EH (cell line): Measurements from ENCODE around the gene TBC1D28.
A peak's percentile ranks its signal among the peaks of the same experiment; 100 is the strongest.
"Not testable (repeated sequence)": the region's sequence is repeated elsewhere in the genome, so short reads cannot be mapped to it uniquely, and the experiment has no call there.

Experiments used
- DNase-seq: peaks from one replicate; pipeline ENCODE4 v3.0.0-alpha.2; 2015; ENCODE audit warnings: low read depth

The TBC1D28 gene

DNA sequence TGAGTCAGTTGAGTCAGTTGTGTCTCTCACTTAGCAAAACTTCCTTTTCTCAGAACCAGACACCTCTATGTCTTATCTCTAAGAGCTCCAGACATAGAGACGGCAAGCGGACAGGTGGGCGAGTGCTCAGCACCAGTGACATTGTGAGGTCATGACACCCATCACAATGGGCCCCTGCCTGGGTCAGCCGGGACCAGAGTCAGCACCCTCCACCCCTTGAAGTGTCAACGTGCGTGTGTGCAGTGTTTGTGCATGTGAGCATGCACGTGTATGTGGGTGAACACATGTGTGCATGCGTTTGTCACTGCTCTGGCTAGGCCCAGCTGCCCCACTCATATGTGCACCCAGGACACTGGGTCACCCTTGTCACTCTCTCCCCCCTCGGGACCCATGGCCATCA, at the start of gene TBC1D28:
TSS of gene TBC1D28 (minus strand) at position 101 of the 400 bp plus-strand sequence. CDS start 3,039 bp downstream, outside the sequence.
- DNase-seq: not testable (repeated sequence)

DNA sequence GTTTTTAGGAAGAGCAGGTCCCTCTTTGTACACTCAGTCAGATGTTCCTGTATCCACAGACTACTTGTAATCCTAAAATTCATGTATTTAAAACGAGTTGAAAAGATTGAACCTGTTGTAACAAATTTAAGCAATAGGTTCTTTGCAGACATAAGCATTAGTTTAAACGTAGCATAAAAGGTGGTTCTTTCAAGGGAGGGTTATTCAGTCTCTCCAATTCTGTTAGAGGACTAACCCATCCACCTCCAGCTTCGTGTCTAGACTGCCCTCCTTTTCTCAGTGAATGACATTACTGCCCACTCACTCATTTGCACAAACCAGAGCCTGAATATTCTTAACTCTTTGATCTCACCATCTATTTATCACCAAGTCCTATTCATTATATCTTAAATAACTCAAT, 38.5 kb upstream of the TBC1D28 start:
- DNase-seq: not testable (repeated sequence)

DNA sequence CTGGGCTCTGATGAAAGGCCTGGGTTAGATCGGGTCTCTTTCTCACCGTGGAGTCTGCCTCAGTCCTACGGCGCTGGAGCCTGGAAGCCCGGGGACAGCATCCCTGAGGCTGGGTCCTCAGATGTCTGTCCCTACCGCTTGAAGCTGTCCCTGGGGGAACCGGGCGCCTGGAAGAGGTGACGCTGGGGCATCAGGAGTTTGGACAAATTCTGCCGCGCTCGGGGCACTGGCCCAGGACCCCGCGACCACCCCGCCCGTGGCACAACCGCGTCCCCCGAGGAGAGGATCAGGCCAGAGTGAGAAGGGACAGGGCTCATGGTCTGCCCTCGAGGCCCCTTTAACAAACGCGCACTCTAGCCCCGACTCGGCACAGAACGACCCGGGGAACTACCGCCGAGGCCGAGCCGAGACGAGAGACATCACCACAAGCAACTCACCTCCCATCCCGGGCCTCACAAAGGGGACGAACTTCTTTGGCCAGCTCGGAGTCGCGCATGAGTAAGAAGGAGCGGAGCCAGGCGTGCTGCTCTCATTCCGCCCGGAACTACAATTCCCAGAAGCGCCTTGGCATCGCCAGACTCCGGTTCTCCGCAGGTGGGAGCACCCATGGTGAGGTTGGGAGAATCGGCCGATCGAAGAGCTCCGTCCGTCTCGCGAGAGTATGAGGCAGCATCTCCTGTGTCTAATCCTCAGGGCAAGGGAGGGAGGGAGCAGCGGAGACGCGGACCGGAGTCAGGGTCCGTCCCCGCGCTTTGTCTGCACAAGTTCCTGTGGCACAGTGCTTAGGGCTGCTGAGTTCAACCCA, 37.8 kb upstream of the TBC1D28 start, which contains the start of gene FOXO3B:
TSS of gene FOXO3B (minus strand) at position 548 of the 805 bp plus-strand sequence. CDS start 663 bp downstream, outside the sequence.
- DNase-seq: peak; percentile 95

DNA sequence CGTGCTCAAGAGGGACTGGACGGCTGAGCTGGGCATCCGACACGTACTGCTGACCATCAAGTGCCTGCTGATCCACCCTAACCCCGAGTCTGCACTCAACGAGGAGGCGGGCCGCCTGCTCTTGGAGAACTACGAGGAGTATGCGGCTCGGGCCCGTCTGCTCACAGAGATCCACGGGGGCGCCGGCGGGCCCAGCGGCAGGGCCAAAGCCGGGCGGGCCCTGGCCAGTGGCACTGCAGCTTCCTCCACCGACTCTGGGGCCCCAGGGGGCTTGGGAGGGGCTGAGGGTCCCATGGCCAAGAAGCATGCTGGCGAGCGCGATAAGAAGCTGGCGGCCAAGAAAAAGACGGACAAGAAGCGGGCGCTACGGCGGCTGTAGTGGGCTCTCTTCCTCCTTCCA, 33.2 kb upstream of the TBC1D28 start:
- not testable (repeated sequence) for DNase-seq

DNA sequence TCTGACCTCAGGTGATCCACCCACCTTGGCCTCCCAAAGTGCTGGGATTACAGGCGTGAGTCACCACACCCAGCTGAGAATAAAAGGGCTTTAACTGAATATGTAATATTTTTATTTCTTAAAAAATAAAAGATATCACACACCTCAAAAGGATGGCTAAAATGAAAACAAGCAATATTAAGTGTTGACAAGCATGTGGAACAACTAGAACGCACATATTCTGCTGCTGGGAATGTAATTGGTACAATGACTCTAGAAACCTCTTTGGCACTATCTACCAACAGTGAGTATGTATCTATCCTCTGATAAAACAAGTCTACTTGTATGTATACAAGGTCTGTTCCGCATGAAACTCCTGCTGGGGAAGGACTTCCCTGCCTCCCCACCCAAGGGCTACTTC, 32.7 kb upstream of the TBC1D28 start:
- DNase-seq: not testable (repeated sequence)

DNA sequence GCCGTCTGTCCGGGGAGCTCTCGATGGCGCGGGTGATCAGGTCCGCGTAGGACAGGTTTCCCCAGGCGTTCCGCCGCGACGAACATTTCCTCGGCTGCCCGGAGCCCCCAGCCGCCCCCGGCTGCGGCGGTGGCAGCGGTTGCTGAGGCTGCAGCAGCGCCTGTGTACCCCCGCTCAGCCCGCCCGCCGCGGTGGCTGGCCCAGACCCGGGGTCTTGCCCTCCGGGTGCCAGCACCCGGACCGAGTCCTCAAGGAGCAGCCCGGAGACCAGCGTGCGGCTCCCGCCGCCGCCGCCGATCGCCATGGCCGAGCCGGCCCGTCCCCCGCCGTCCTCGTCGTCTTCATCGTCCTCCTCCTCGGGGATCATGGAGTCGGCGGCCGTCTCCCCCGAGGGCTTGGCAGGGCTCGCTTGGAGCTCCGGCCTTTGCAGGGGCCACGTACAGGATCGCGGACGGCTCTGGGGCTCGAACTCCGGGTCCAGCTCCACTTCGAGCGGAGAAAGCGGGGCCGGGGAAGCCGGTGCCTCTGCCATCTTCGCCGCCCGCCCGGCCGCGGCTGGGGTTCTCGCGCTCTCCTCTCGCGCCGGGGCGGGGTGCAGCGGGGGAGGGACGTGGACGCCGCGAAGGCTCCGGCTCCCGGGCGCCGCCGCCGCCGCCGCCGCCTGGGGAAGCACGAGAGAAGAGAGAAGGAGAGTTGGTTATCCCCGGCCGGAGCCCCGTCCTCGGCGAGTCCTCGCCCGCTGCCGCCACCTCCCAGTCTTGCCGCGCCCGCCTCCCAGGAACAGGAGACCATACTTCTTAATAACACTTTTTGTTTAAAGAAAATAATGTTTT, 28.4 kb upstream of the TBC1D28 start:
- DNase-seq: not testable (repeated sequence)

DNA sequence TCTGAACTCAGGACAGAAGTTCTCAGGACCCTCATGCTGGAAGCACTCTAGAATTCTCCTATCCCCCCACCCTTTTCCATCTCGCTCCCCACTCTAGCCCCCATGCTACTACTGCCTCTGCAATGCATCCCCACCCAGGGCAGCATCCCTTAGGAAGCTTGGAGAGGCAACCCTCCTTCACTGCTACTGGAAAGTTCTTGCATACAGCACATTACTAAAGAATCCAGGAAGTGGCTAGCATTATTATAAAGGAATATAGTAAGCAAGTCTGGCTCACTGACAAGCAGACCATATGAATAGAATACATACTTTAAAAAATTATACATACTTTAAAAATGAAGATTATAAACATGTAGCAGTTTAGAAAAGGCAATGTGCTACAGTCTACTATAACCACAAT, 24.4 kb upstream of the TBC1D28 start:
- not testable (repeated sequence) for DNase-seq

DNA sequence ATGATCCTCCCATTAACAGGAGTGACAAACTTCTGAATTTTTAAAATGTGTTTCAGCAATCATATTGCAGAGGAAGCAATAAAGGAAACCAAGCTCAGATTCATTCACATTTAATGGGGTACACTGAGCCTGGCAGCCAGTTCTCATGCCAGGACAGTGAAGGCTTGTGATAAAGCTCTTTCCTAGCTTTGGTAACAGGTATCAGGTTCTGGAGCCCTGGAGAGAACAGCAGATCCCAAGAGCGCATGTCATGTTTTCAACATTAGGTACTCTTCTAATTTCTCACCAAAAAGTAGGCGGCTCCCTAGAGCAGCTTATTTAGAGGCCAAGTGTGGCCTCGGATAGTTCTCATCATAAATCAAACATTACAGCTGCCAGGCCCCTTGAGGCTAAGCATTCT, 23.3 kb upstream of the TBC1D28 start:
- not testable (repeated sequence) for DNase-seq

DNA sequence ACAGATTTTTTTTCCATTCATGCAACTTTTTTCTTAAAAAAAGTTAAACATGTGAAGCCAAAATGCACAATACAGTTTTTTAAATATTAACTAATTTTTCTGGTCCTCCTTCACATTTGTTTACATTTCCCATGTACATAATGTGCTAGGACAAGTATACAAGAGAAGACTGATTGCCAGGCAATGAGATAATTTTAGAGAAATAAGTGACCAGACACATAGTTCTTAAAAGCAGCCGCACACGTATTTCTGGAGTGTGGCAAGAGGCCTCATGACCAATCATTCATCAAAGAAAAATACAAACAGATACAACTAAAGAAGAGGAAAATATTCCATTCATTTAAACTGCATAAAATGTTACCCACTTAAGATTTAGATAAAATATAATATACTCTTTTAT, 22.1 kb upstream of the TBC1D28 start:
- not testable (repeated sequence) for DNase-seq

DNA sequence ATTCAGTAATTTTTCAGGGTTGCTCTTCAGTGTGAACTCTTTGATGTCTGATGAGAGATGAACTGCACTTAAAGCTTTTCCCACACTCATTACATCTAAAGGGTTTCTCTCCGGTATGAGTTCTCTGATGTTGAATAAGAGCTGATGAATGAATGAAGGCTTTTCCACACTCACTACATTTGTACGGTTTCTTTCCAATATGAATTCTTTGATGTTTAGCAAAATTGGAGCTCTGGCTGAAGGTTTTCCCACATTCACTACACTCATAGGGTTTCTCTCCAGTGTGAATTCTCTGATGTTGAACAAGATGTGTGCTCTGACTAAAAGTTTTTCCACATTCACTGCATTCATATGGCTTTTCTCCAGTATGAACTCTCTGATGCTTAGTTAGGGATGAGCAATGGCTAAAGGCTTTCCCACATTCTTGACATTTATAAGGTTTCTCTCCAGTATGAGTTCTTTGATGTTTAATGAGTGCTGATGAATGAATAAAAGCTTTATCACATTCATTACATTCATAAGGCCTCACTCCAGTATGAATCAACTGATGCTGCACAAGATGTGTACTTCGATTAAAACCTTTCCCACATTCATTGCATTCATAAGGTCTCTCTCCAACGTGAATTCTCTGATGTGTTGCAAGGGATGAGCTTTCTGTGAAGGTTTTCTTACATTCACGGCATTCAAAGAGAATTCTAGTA, 17.9 kb upstream of the TBC1D28 start:
- DNase-seq: not testable (repeated sequence)

DNA sequence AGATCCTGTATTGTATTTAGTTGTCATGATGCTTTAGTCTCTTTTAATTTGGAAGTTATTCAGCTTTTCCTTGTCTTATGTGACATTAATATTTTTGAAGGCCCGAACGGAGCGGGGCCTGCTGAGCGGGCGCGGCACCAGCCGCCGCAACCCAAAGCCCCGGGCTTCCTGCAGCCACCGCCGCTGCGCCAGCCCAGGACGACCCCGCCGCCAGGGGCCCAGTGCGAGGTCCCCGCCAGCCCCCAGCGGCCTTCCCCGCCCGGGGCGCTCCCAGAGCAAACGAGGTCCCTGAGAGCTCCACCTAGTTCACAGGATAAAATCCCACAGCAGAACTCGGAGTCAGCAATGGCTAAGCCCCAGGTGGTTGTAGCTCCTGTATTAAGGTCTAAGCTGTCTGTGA, 5.9 kb upstream of the TBC1D28 start:
- not testable (repeated sequence) for DNase-seq

DNA sequence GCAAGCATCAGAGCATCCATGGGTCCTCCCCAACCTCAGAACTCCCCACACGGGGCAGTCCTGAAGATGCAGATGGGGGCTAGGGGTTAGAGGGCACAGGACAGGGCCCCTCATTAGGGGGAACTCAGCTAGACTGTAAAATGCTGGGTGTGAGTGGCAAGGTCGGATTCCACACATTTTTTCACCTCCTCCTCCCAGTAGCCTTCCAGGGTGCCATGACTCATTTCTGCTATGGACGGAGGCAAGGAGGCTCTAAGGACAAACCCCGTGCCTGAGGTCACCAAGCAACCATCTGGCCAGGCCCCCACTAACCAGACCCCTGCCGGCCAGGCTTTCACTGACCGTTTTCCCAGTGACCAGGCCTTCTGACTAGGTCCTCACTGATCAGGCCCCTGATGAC, 1.1 kb downstream of the TBC1D28 start:
- not testable (repeated sequence) for DNase-seq

DNA sequence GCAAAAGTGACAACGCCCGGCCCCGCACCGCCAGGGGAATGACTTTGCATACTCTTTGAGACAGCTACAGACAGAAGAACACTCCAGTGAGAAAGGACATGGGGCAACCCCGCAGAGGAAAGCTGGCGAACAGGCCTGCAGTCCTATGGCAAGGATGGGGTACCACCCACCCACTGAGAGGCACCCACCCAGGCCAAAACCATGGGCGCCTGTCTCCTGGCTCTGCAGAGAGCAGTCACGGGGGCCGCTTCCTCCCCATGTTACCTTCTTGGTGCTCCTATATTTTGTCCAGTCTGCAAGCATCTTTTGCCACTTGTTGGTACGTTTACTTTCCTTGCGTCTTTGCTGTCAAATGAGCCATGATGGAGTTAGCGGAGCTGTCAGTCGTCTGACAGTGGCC, 5.8 kb downstream of the TBC1D28 start:
- not testable (repeated sequence) for DNase-seq

DNA sequence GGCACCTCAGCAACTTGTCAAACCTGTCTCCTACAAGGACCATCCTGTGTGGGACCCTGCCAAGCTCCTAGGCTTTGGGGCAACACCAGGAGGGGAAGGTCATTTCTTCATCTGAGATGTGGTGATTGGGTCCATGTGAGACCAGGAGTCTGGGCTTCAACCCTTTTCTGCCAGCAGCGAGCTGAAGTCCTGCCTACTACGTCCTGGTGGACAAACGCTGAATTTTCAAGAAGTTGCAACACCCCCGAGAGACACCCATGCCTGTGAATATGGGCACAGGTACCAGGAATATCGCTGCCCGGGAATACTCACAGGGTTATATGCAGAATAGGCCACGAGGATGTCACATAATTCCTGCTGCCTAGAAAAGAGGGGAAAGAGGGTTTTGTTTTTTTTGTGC, 8.0 kb downstream of the TBC1D28 start:
- not testable (repeated sequence) for DNase-seq

DNA sequence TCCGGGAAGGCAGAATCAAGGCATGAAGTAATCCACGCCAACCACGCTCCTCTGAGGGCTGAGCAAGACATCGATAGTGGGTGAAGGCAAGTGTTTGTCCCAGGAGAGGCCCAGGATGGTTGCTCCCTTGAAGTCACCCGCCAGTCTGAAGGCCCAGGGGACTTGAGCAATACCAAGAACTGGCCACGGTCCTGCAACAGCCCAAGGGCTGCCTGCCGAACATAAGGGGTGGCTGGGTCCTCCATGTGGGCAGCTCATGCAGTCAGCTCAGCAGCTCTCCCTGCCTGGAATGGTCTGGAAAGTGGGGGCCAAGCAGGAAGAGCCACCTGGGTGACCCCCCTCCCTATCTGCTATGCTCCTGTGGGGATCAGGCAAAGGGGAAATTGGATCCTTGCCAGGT, 8.4 kb downstream of the TBC1D28 start:
- DNase-seq: not testable (repeated sequence)

DNA sequence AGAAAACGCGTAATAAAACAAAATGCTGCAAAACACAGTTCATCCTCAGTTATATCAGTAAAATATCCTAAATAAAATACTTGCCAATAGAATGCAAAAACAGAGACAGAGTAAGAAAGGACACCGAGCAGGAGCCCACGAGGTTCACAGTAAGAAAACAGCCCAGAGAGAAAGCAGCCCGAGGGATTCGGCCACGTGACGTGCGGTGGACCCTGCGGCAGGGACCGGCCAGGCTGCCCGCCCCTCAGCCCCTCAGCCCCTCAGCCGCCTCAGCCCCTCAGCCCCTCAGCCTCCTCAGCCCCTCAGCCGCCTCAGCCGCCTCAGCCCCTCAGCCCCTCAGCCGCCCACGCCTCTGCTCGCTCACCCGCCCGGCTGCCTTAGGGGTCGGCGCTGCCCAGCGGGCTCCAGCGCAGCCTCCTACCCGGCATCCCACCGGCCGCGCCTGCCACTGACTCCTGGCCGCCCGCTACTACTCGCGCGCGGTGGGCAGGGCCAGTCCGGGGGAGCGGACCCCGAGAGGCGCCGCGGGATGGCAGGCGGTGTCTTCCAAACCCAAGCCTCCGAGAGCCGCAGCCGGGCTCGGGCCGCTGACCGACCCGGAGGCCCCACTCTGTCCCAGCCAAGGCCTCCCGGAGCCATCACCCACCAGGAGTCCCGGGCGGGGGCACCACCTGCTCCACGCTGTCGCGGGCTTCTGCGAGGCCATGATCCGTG, 9.5 kb downstream of the TBC1D28 start:
- DNase-seq: not testable (repeated sequence)

DNA sequence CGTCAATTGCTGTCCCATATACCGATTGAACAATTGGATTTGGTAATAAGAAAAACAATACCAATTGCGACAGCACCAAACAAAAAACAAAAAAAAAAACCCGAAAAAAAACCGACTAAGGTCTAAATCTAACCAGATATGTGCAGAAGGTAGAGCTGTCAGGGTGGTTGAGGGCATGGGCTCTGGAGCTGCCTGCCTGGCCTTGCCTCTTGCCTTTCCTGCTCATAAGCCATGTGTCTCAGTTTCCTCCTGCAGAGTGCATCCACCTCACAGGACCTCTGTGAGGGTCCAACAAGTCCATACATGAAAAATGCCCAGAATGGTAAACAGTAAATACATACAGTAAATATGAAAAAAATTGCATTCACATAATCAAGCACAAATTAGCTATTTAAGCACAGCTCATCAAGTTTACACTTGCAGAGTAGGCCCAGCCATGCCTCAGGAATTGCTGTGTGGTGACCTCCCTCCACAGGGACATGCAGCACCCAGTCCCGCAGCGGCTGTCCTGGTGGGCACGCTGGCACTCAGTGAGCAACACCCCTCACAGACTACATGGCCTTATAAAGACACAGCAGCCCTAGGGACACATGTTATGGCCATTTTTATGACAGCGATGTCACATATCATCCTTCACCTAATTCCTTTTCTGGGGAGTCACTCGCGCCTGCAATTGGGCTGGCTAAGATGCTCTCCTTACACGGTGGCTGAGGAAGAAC, 17.9 kb downstream of the TBC1D28 start:
- no peak for DNase-seq

DNA sequence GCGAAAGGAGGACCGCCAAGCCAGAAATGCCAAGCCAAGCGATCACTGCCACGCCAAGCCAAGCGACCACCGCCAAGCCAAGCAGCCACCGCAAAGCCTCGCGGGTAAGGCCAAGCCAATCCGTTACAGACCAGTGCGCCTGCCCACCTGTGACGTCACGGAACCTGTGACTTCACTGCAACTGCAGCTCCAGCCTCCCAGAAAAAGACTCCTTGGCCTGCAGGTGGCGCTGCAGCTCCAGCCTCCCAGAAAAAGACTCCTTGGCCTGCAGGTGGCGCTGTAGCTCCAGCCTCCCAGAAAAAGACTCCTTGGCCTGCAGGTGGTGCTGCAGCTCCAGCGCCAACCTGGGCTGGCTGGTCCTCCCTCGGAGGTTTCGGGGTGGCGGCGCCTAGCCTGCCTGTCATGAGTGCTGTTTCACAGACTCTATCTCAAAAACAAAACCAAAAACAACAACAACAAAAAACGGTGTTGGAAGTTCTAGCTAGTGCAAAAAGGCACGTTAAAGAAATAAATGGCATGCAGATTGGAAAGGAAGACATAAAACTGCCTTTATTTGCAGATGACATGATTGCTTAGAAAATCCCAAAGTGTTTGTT, 18.6 kb downstream of the TBC1D28 start:
- peak; percentile 65 for DNase-seq

DNA sequence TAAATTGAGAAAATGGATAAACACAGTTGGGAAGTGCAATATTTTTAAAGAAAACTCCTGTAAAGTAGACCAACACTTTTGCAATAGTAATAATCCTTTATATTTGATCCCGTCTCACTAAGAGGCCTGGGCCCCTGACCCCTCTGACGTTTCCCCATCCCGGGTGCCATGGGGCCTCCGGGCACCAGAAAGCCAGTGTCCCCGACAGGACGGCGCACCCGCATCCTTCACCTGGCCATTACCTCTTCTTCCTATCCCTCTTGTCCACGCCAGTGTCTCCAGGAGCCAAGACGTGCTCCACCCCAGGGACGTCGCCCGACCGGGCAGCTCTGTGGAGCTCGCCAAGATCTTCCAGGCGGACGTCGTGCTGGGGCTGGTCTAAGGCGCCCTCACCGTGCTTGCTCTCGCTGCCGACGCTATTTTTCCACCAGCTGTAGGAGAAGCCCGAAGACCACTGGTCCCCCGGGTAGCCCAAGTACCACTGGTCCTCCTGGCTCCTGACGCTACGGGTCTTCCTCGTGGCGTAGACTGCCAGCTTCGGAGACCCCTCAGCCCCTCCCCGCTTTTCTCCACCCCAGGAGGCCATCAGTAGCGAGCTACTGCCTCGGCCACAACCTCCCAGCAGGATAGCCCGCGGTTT, 19.2 kb downstream of the TBC1D28 start:
- not testable (repeated sequence) for DNase-seq

DNA sequence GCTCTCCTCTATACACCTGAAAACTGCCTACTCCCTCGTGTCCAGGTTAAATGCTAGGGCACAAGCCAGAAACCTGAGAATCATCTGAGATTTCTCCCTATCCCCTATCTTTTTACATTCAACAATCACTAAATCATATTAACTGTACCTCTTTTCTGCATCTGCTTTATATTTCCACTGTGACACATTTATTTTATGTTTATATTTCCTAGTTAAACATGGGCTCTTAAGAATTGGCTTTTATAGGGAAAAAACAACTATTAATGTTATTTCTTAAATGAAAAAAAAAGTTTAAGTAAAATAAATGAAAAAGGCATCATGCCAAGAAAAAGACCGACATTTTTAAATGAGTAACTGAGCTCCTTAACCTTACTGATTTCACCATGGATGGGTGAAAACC, 26.6 kb downstream of the TBC1D28 start:
- not testable (repeated sequence) for DNase-seq
